GM21360 (cell line): ENCODE data around the gene SYT15.

Source experiments
- ATAC-seq: cut with Tn5 transposase; IDR thresholded peaks from one replicate; pipeline ENCODE4 v1.9.1; 2021; ENCODE audit warnings: mild to moderate bottlenecking, moderate library complexity; ENCODE audit not compliant: unreplicated experiment

Gene SYT15

GRCh38 chr10:46544989-46545791 lies 33.7 kb upstream of the SYT15 start:
- ATAC-seq = no peak

DNA sequence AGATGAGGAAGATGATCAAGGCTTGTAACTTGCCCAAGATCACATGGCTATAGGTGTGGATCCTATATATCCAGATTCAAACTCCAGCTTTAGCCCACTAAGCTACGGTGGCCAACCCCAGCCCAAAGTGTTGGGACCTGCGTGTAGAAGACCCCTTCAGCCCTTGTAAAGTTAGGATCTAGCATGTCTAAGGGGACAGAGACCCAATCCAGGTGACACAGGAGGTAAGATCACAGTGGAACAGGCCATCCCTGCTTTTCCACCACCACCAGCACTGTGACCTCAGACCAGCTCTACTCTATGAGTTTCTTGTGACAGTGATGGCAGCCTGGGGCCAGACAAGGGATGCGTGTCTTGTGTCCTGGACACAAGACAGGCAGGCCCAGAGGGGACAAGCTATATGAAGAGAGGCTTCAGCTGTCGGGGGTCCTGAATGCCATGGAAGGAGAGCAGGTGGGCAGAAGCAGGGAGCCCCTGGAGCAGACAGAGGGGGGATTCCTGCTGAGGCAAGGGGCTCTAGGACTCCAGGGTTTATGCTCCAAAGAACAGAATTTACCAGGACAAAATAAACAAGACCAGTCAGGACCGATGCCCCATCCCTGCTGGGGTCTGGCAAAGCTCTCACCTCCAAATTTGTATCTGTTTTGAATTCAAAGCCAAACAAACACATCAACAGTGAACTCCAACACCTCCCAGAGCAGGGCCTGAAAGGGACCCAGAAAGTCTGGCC lies 32.9 kb upstream of the SYT15 start:
- ATAC-seq = no peak

GRCh38 chr10:46546591-46547540 lies 32.1 kb upstream of the SYT15 start:
- ATAC-seq = no peak

GRCh38 chr10:46547541-46548497 lies 31.1 kb upstream of the SYT15 start:
- ATAC-seq = no peak

DNA sequence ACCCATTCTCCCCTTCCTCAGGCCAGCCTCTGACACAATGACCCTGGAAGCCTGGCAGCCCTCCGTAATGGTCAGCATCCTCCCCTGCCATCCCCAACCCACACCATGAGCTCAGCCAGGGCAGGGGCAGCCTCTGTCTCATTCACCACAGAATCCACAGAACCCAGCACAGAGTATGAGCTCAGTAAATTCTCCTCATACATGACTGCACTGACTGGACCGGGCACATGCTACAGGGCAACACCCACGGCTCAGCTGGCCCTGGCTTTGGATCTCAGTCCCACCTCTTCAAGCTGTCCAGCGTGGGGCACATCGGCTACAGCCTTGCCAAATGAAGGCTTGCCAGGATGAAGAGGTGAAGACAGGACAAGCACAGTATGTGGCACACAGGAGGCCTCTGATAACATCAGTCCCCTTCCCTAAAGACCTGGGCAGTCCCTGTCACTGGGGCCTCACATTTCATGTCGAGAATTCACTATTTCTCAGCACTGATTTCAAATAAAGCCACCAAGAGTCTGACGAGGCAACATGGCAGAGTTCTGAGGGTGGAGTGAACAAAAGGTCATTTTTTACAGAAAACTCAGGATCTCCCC lies 30.3 kb upstream of the SYT15 start:
- no peak for ATAC-seq

GRCh38 chr10:46549171-46550075 lies 29.5 kb upstream of the SYT15 start:
- ATAC-seq = no peak

- ATAC-seq = no peak
Measured at GRCh38 chr10:46550076-46550790, 28.7 kb upstream of the SYT15 start.

- ATAC-seq = no peak
Measured at GRCh38 chr10:46550795-46551700, 27.9 kb upstream of the SYT15 start.

GRCh38 chr10:46551701-46552525 lies 27.0 kb upstream of the SYT15 start:
- ATAC-seq = no peak

DNA sequence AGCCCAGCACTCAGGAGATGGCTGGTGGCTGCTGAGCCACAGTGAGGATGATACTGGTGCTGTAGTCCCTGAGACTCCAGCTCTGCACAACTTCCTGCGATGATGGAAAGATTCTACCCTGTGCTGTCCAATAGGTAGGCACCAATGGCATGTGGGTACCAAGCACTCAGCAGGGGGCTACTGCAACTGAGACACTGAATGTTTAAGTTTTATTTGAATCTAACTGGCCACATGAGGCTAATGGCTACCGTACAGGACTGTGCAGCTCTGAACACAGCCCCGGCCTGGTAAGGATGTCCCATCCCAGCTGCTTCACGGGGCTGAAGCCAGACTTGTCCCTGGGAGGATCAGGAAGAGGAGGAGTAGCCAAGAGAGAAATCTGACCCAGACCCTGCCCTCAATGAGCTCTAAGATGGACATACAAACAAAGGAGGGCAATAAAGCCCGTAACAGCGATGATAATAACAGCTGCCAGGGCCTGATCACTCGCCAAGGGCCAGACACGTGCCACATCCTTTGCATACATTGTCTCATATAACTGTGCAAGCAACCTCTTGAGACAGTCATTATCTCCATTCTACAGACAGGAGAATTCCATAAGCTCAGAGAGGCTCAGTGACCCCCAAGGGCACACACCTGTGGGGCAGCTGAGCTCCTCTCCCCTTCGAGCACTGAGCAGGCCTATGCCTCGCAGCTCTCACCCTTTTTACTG lies 26.2 kb upstream of the SYT15 start:
- ATAC-seq = no peak

DNA sequence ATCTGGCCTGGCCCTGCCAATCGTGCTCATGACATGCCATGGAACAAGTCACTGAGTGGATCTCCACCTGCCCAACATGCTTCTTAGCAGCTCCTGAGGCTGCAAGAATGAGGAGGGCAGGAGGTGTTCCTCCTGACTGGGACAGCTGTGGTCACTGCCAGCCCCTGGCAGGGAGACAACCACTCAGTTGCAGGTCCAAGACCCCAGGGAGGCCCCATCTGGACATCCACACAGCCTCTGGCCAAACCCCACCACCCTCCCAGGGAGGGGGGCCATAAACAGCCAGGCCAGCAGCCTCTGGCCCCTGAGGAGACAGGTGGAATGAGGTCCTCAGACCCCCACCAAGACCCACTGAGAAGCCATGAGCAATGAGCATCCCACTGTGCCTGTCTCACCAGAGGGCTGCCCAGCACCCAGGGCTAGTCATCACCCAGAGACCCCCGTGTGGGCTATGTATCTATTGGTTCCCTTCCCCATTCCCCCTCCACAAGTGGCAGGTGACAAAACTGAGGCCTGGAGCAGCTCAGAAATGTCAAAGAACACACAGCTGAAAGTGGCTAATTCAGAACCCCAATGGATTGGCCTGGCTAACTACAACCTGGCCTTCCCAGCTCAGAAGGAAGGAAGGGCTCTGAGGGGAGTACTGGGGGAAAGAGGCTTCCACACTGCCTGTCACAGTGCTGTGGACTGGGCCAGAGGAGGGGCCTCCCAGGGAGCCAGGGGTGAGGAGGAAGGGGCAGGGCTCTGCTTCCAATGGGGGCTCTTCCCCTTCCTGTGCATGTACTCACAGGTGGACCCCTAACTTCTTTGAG lies 25.5 kb upstream of the SYT15 start:
- no peak for ATAC-seq

GRCh38 chr10:46554166-46554781 lies 24.7 kb upstream of the SYT15 start:
- ATAC-seq = no peak

GRCh38 chr10:46555366-46555712 lies 23.6 kb upstream of the SYT15 start:
- no peak for ATAC-seq
